T-cell (primary cell): ENCODE data around the gene CNOT2. TPM values are rescaled to one million over a fixed set of nuclear protein-coding genes. Genes with fewer than 3 reads are reported as not detected.

ENCODE experiments used
- ATAC-seq, 4 experiments: fragments of 200-7000 bp in 3 of 4; fragments of 150-1000 bp in 1 of 4; cut with Tn5 transposase; replicated peaks in 1 of 4; 1 replicate in 3 of 4; 2 replicates in 1 of 4; pipeline ENCODE4 v1.10.0; 2021; ENCODE audit warnings: moderate library complexity in 3 of 4, mild to moderate bottlenecking in 2 of 4, moderate number of reproducible peaks in 1 of 4
- CTCF ChIA-PET, 2 donors: fragments of 300-600 bp; sonication (Branson Sonifier 250); formaldehyde crosslinking; loops; one replicate each; lab custom pipeline; 2022; ENCODE audit warnings: antibody characterized with exemption in 2 of 2; lab: Charles Lee
- POLR2A ChIA-PET, 2 donors: fragments of 300-600 bp; sonication (Branson Sonifier 250); formaldehyde crosslinking; loops; one replicate each; lab custom pipeline; 2022; ENCODE audit warnings: antibody characterized with exemption in 2 of 2; lab: Charles Lee
- DNase-seq, 35 experiments: peaks; one replicate each; pipeline versions ENCODE4 v3.0.0 to v3.0.0-alpha.2; 2013 to 2023
- H3K27ac ChIP-seq: one replicate; pipeline ENCODE4 v1.5.1; 2013; ENCODE audit warnings: low read length
- H3K27me3 ChIP-seq, 2 experiments: replicated peaks in 1 of 2; 1 replicate in 1 of 2; 2 replicates in 1 of 2; pipeline versions ENCODE4 v1.6.1 to v1.7.0; 2013; ENCODE audit warnings: low read length in 1 of 2, mixed read lengths in 1 of 2; ENCODE audit not compliant: control insufficient read depth in 2 of 2, insufficient read depth in 2 of 2; ENCODE audit errors: extremely low read depth in 1 of 2
- H3K36me3 ChIP-seq, 2 donors: 1 replicate in 1 of 2; 2 replicates in 1 of 2; pipeline versions ENCODE4 v1.6.1 to v1.7.0; 2013; ENCODE audit warnings: low read length in 1 of 2; ENCODE audit not compliant: control insufficient read depth in 2 of 2, insufficient read depth in 1 of 2; ENCODE audit errors: extremely low read depth in 1 of 2
- H3K4me1 ChIP-seq, 2 experiments: 1 replicate in 1 of 2; 2 replicates in 1 of 2; pipeline versions ENCODE4 v1.6.1 to v1.7.0; 2013; ENCODE audit warnings: low read length in 2 of 2, mixed read lengths in 1 of 2; ENCODE audit not compliant: insufficient read depth in 2 of 2, control insufficient read depth in 1 of 2; ENCODE audit errors: extremely low read depth in 1 of 2
- H3K4me3 ChIP-seq, 2 donors: 1 replicate in 1 of 2; 2 replicates in 1 of 2; pipeline versions ENCODE4 v1.5.1 to v1.7.0; 2013; ENCODE audit warnings: mild to moderate bottlenecking in 2 of 2, low read length in 1 of 2, moderate library complexity in 1 of 2; ENCODE audit not compliant: control insufficient read depth in 1 of 2; ENCODE audit errors: extremely low read depth in 1 of 2
- H3K9me3 ChIP-seq: 2 replicates; pipeline ENCODE4 v1.7.0; 2013
- H3K27ac Mint-ChIP-seq, 2 donors: one replicate each; pipeline ENCODE4 v1.8.0; 2020 to 2021; ENCODE audit warnings: mild to moderate bottlenecking in 2 of 2, mixed read lengths in 2 of 2
- H3K27me3 Mint-ChIP-seq, 2 donors: one replicate each; pipeline ENCODE4 v1.8.0; 2021 to 2022; ENCODE audit warnings: mixed read lengths in 2 of 2
- H3K36me3 Mint-ChIP-seq: one replicate; pipeline ENCODE4 v1.8.0; 2021; ENCODE audit warnings: mixed read lengths
- H3K4me1 Mint-ChIP-seq, 3 donors: one replicate each; pipeline ENCODE4 v1.8.0; 2020 to 2022; ENCODE audit warnings: mixed read lengths in 3 of 3, mild to moderate bottlenecking in 1 of 3
- H3K4me3 Mint-ChIP-seq, 3 donors: one replicate each; pipeline ENCODE4 v1.8.0; 2020 to 2022; ENCODE audit warnings: mild to moderate bottlenecking in 3 of 3, mixed read lengths in 3 of 3, moderate library complexity in 3 of 3
- H3K9me3 Mint-ChIP-seq, 3 donors: one replicate each; pipeline ENCODE4 v1.8.0; 2020 to 2022; ENCODE audit warnings: mixed read lengths in 3 of 3
- WGBS: methylation state at CpG from one replicate; pipeline ENCODE4 v1.1.5; 2013; ENCODE audit warnings: missing lambda C conversion rate; ENCODE audit not compliant: insufficient coverage; 5-methylcytosine and 5-hydroxymethylcytosine counted together
- total RNA-seq, 35 experiments: library from RNA in 6 of 35; stranded (reverse) in 6 of 35; fragments of 120-200 nt in 1 of 35; gene quantifications; one replicate each; pipeline versions ENCODE4 v1.2.1 to v1.2.4 and lab custom pipeline; 2013 to 2026

CNOT2 gene
- total RNA-seq, 5 donors from 2014 or later (not counting 1 experiment from before 2014, with no cell fraction given), result 80.0 to 135 (median 86.4) TPM

- no peaks in the 10 kb centered on the region for H3K9me3 Mint-ChIP-seq
- WGBS, result no CpG with 5 or more reads among the region's 1 CpG
- Histone ChIP-seq H3K4me3 (no peak overlapping the region), H3K9me3 (no peaks in the 10 kb centered on the region), H3K36me3 (no peaks in the 10 kb centered on the region), H3K27me3 (no peaks in the 10 kb centered on the region), H3K4me1 (peaks cover 8 to 49% of the 10 kb centered on the region in 2 experiments), H3K27ac (no peak overlapping the region)
- CTCF ChIA-PET, result no interaction called here
- H3K27ac Mint-ChIP-seq, result no peak overlapping the region
- no peak for ATAC-seq
- no peak for DNase-seq
- peak overlapping the region in 1 of 3 donors; percentile 98 for H3K4me3 Mint-ChIP-seq
- POLR2A ChIA-PET, result no interaction called here
- H3K4me1 Mint-ChIP-seq, result peaks cover 90 to 95% (median 92%) of the 10 kb centered on the region in 3 donors
- H3K27me3 Mint-ChIP-seq, result no peaks in the 10 kb centered on the region
- peaks cover 4% of the 10 kb centered on the region for H3K36me3 Mint-ChIP-seq
These were observed 5.6 kb downstream of the CNOT2 start for GRCh38 chr12:70248876-70249275.

- no peak overlapping the region for H3K4me3 ChIP-seq
- Mint-ChIP-seq H3K27ac (no peak overlapping the region), H3K36me3 (peaks cover 4% of the 10 kb centered on the region), H3K9me3 (no peaks in the 10 kb centered on the region), H3K4me3 (peak overlapping the region in 1 of 3 donors; percentile 3), H3K27me3 (no peaks in the 10 kb centered on the region), H3K4me1 (peaks cover 90 to 95% (median 92%) of the 10 kb centered on the region in 3 donors)
- WGBS, result 100% methylated on average over 1 of the region's 2 CpGs
- H3K27ac ChIP-seq, result no peak overlapping the region
- no peak for DNase-seq
- ATAC-seq, result no peak
- H3K4me1 ChIP-seq, result peaks cover 12 to 46% of the 10 kb centered on the region in 2 experiments
- ChIA-PET POLR2A (no interaction called here), CTCF (no interaction called here)
- H3K9me3 ChIP-seq, result no peaks in the 10 kb centered on the region
- no peaks in the 10 kb centered on the region for H3K36me3 ChIP-seq
- H3K27me3 ChIP-seq, result no peaks in the 10 kb centered on the region
These were observed 6.7 kb downstream of the CNOT2 start for GRCh38 chr12:70249903-70250302.

GRCh38 chr12:70251226-70251625, 8.0 kb downstream of the CNOT2 start:
- H3K4me1 ChIP-seq, result peaks cover 12 to 36% of the 10 kb centered on the region in 2 experiments

GRCh38 chr12:70251661-70252060, 8.4 kb downstream of the CNOT2 start:
- ATAC-seq (no peak), DNase-seq (no peak)
- WGBS, result no CpG with 5 or more reads among the region's 2 CpGs
- Histone ChIP-seq H3K4me1 (peaks cover 12 to 31% of the 10 kb centered on the region in 2 experiments), H3K9me3 (no peaks in the 10 kb centered on the region), H3K4me3 (no peak overlapping the region), H3K36me3 (no peaks in the 10 kb centered on the region), H3K27ac (no peak overlapping the region), H3K27me3 (no peaks in the 10 kb centered on the region)
- ChIA-PET CTCF (no interaction called here), POLR2A (interaction anchor here in 1 of 2 donors (0.6 kb wide), 2 partner anchors 12 to 80 kb away, joined by 3 to 5 read pairs; no protein-coding TSS in a partner anchor)
- peaks cover 4% of the 10 kb centered on the region for H3K36me3 Mint-ChIP-seq
- peaks cover 92% of the 10 kb centered on the region in 3 donors for H3K4me1 Mint-ChIP-seq
- no peaks in the 10 kb centered on the region for H3K27me3 Mint-ChIP-seq
- no peak overlapping the region for H3K27ac Mint-ChIP-seq
- no peaks in the 10 kb centered on the region for H3K9me3 Mint-ChIP-seq
- H3K4me3 Mint-ChIP-seq, result no peak overlapping the region

More at GRCh38 chr12:70251226-70251625, 8.0 kb downstream of the CNOT2 start:
- WGBS, result no CpG with 5 or more reads among the region's 2 CpGs
- no peak overlapping the region for H3K4me3 ChIP-seq
- DNase-seq (no peak), ATAC-seq (no peak)
- Mint-ChIP-seq H3K27me3 (no peaks in the 10 kb centered on the region), H3K4me3 (no peak overlapping the region), H3K4me1 (peaks cover 92% of the 10 kb centered on the region in 3 donors), H3K27ac (peak overlapping the region in 1 of 2 donors; percentile 29), H3K36me3 (peaks cover 4% of the 10 kb centered on the region), H3K9me3 (no peaks in the 10 kb centered on the region)
- ChIA-PET POLR2A (interaction anchor here in 1 of 2 donors (0.6 kb wide), 2 partner anchors 12 to 79 kb away, joined by 3 to 5 read pairs; no protein-coding TSS in a partner anchor), CTCF (no interaction called here)
- no peaks in the 10 kb centered on the region for H3K9me3 ChIP-seq
- no peaks in the 10 kb centered on the region for H3K36me3 ChIP-seq
- H3K27ac ChIP-seq, result no peak overlapping the region
- no peaks in the 10 kb centered on the region for H3K27me3 ChIP-seq

GRCh38 chr12:70252832-70253231, 9.6 kb downstream of the CNOT2 start:
- no peak overlapping the region for H3K4me3 Mint-ChIP-seq
- WGBS, result 100% methylated on average over 1 of the region's 4 CpGs
- ChIA-PET CTCF (no interaction called here), POLR2A (no interaction called here)
- Histone ChIP-seq H3K27ac (no peak overlapping the region), H3K9me3 (no peaks in the 10 kb centered on the region), H3K4me1 (peaks cover 7 to 22% of the 10 kb centered on the region in 2 experiments), H3K4me3 (no peak overlapping the region), H3K27me3 (no peaks in the 10 kb centered on the region), H3K36me3 (no peaks in the 10 kb centered on the region)
- no peak overlapping the region for H3K27ac Mint-ChIP-seq
- no peaks in the 10 kb centered on the region for H3K36me3 Mint-ChIP-seq
- H3K4me1 Mint-ChIP-seq, result peaks cover 86 to 90% (median 86%) of the 10 kb centered on the region in 3 donors
- no peak for DNase-seq
- no peak for ATAC-seq
- no peaks in the 10 kb centered on the region for H3K9me3 Mint-ChIP-seq
- H3K27me3 Mint-ChIP-seq, result no peaks in the 10 kb centered on the region

GRCh38 chr12:70254225-70254624, 11.0 kb downstream of the CNOT2 start:
- ChIA-PET POLR2A (no interaction called here), CTCF (no interaction called here)
- Mint-ChIP-seq H3K27me3 (no peaks in the 10 kb centered on the region), H3K27ac (no peak overlapping the region), H3K4me3 (peak overlapping the region in 1 of 3 donors; percentile 30), H3K4me1 (peaks cover 85 to 91% (median 85%) of the 10 kb centered on the region in 3 donors), H3K9me3 (no peaks in the 10 kb centered on the region), H3K36me3 (no peaks in the 10 kb centered on the region)
- 93% methylated on average over 3 of the region's 5 CpGs for WGBS
- H3K4me3 ChIP-seq, result no peak overlapping the region
- no peaks in the 10 kb centered on the region for H3K36me3 ChIP-seq
- no peak overlapping the region for H3K27ac ChIP-seq
- peaks cover 7 to 14% of the 10 kb centered on the region in 2 experiments for H3K4me1 ChIP-seq
- DNase-seq, result no peak
- no peak for ATAC-seq
- no peaks in the 10 kb centered on the region for H3K27me3 ChIP-seq
- no peaks in the 10 kb centered on the region for H3K9me3 ChIP-seq
